ENCODE results near the gene GARIN5A. TPM values are rescaled to one million over a fixed set of nuclear protein-coding genes. Genes with fewer than 3 reads are reported as not detected.

Gene GARIN5A
- total and polyA plus RNA-seq, 2 experiments from 2014 or later = 5.0 to 10.4 TPM

GRCh38 chr19:50459638-50460037, 17.0 kb downstream of the GARIN5A start:
- Histone ChIP-seq H3K27ac (no peak overlapping the region), H3K4me2 (no peak overlapping the region), H3K79me2 (no peaks in the 10 kb centered on the region), H3K9me3 (ENCODE audit: low read depth) (no peaks in the 10 kb centered on the region), H3K4me3 (no peak overlapping the region), H3K27me3 (no peaks in the 10 kb centered on the region), H4K20me1 (ENCODE audit: insufficient read depth, poor library complexity, severe bottlenecking) (no peaks in the 10 kb centered on the region), H3K4me1 (ENCODE audit: insufficient read depth) (no peaks in the 10 kb centered on the region), H3K9me2 (replicated peaks; ENCODE audit: insufficient read depth) (no peaks in the 10 kb centered on the region), H3K36me3 (replicated peaks; ENCODE audit: insufficient read depth, low read depth) (no peaks in the 10 kb centered on the region), H2AFZ (no peak overlapping the region)
- no peak for DNase-seq (ENCODE audit: low spot score)
- TF ChIP-seq EZH2phosphoT487 (IDR thresholded peaks at IDR 0.05; ENCODE audit: low read depth, severe bottlenecking, unreplicated experiment) = no peak
- TF ChIP-seq CTCF (IDR thresholded peaks at IDR 0.05; ENCODE audit: poor library complexity) = no peak
- no peak for TF ChIP-seq EZH2 (IDR thresholded peaks at IDR 0.05; ENCODE audit: borderline replicate concordance)
- whole genome bisulfite sequencing (ENCODE audit: low lambda C conversion rate, missing lambda C conversion rate) = no CpG with 5 or more reads among the region's 1 CpG

- Histone ChIP-seq H3K27ac (no peak overlapping the region), H3K27me3 (no peaks in the 10 kb centered on the region), H2AFZ (no peak overlapping the region), H3K4me2 (no peak overlapping the region), H3K4me1 (ENCODE audit: insufficient read depth) (no peaks in the 10 kb centered on the region), H3K79me2 (no peaks in the 10 kb centered on the region), H3K9me3 (ENCODE audit: low read depth) (no peaks in the 10 kb centered on the region), H3K36me3 (replicated peaks; ENCODE audit: insufficient read depth, low read depth) (no peaks in the 10 kb centered on the region), H3K9me2 (replicated peaks; ENCODE audit: insufficient read depth) (no peaks in the 10 kb centered on the region), H4K20me1 (ENCODE audit: insufficient read depth, poor library complexity, severe bottlenecking) (no peaks in the 10 kb centered on the region), H3K4me3 (no peak overlapping the region)
- 98% methylated on average over 23 of the region's 32 CpGs for WGBS (ENCODE audit: low lambda C conversion rate, missing lambda C conversion rate)
- DNase-seq (ENCODE audit: low spot score) = no peak
- no peak for TF ChIP-seq EZH2 (IDR thresholded peaks at IDR 0.05; ENCODE audit: borderline replicate concordance)
- no peak for TF ChIP-seq CTCF (IDR thresholded peaks at IDR 0.05; ENCODE audit: poor library complexity)
- TF ChIP-seq EZH2phosphoT487 (IDR thresholded peaks at IDR 0.05; ENCODE audit: low read depth, severe bottlenecking, unreplicated experiment) = no peak
Measured at GRCh38 chr19:50459067-50459456, 17.6 kb downstream of the GARIN5A start.

GRCh38 chr19:50458396-50459066, 18.1 kb downstream of the GARIN5A start:
- no peaks in the 10 kb centered on the region for H3K4me1 ChIP-seq (ENCODE audit: insufficient read depth)
- H3K4me2 ChIP-seq = no peak overlapping the region
- TF ChIP-seq CTCF (IDR thresholded peaks at IDR 0.05; ENCODE audit: poor library complexity) (no peak), EZH2phosphoT487 (IDR thresholded peaks at IDR 0.05; ENCODE audit: low read depth, severe bottlenecking, unreplicated experiment) (no peak), EZH2 (IDR thresholded peaks at IDR 0.05; ENCODE audit: borderline replicate concordance) (no peak)
- H3K27me3 ChIP-seq = no peaks in the 10 kb centered on the region
- no peak overlapping the region for H3K4me3 ChIP-seq
- H3K79me2 ChIP-seq = no peaks in the 10 kb centered on the region
- no peak overlapping the region for H2AFZ ChIP-seq
- H3K36me3 ChIP-seq (replicated peaks; ENCODE audit: insufficient read depth, low read depth) = no peaks in the 10 kb centered on the region
- no peaks in the 10 kb centered on the region for H4K20me1 ChIP-seq (ENCODE audit: insufficient read depth, poor library complexity, severe bottlenecking)
- H3K27ac ChIP-seq = no peak overlapping the region
- 79% methylated on average over 35 of the region's 50 CpGs for WGBS (ENCODE audit: low lambda C conversion rate, missing lambda C conversion rate)
- DNase-seq (ENCODE audit: low spot score) = no peak
- no peaks in the 10 kb centered on the region for H3K9me2 ChIP-seq (replicated peaks; ENCODE audit: insufficient read depth)
- no peaks in the 10 kb centered on the region for H3K9me3 ChIP-seq (ENCODE audit: low read depth)

Measured in hepatocyte (in vitro differentiated cells).